GM23338 (cell line): ENCODE results near the gene PTPRJ. TPM values are rescaled to one million over a fixed set of nuclear protein-coding genes. Genes with fewer than 3 reads are reported as not detected.

Source experiments
- ATAC-seq: fragments of 200-7000 bp; cut with Tn5 transposase; 3 replicates; pipeline ENCODE4 v1.9.1; 2020
- DNase-seq: peaks from one replicate; pipeline ENCODE4 v3.0.0-alpha.2; 2015; ENCODE audit warnings: low spot score
- H2AFZ ChIP-seq: fragments of 200-600 bp; sonication (generic); 2 replicates; pipeline ENCODE4 v1.8.0; 2016; ENCODE audit warnings: antibody characterized with exemption, mild to moderate bottlenecking, moderate library complexity
- H3F3A ChIP-seq: fragments of 200-600 bp; sonication (generic); replicated peaks from 2 replicates; pipeline ENCODE4 v1.8.0; 2017; ENCODE audit warnings: antibody characterized with exemption, mixed run types, low read depth
- H3K27ac ChIP-seq: fragments of 200-600 bp; sonication (generic); 2 replicates; pipeline ENCODE4 v1.6.1; 2016; ENCODE audit warnings: low read depth
- H3K27me3 ChIP-seq: fragments of 200-600 bp; sonication (generic); 2 replicates; pipeline ENCODE4 v1.8.0; 2016; ENCODE audit warnings: mild to moderate bottlenecking, mixed run types, moderate library complexity; ENCODE audit not compliant: insufficient read depth
- H3K36me3 ChIP-seq: fragments of 200-600 bp; sonication (generic); 2 replicates; pipeline ENCODE4 v1.8.0; 2016; ENCODE audit warnings: mild to moderate bottlenecking; ENCODE audit not compliant: insufficient read depth
- H3K4me1 ChIP-seq: fragments of 200-600 bp; sonication (generic); 2 replicates; pipeline ENCODE4 v1.8.0; 2016; ENCODE audit warnings: mild to moderate bottlenecking, moderate library complexity; ENCODE audit not compliant: insufficient read depth
- H3K4me2 ChIP-seq: fragments of 200-600 bp; sonication (generic); 2 replicates; pipeline ENCODE4 v1.7.1; 2017; ENCODE audit warnings: mixed run types
- H3K4me3 ChIP-seq: fragments of 200-600 bp; sonication (generic); 2 replicates; pipeline ENCODE4 v1.6.1; 2016; ENCODE audit warnings: mixed run types
- H3K79me2 ChIP-seq: fragments of 200-600 bp; sonication (generic); replicated peaks from 2 replicates; pipeline ENCODE4 v1.8.0; 2017; ENCODE audit warnings: mild to moderate bottlenecking; ENCODE audit not compliant: insufficient read depth
- H3K9me2 ChIP-seq: fragments of 200-600 bp; sonication (generic); 2 replicates; pipeline ENCODE4 v1.8.0; 2017; ENCODE audit not compliant: insufficient read depth
- H4K20me1 ChIP-seq: fragments of 200-600 bp; sonication (generic); replicated peaks from 2 replicates; pipeline ENCODE4 v1.8.0; 2017; ENCODE audit warnings: mild to moderate bottlenecking; ENCODE audit not compliant: insufficient read depth
- H3K27ac Mint-ChIP-seq: 2 replicates; pipeline ENCODE4 v1.8.0; 2020; ENCODE audit warnings: inconsistent platforms, mild to moderate bottlenecking, moderate library complexity, mixed read lengths
- H3K27me3 Mint-ChIP-seq: 3 replicates; pipeline ENCODE4 v1.8.0; 2022; ENCODE audit warnings: low read depth, mild to moderate bottlenecking, moderate library complexity, mixed read lengths, inconsistent platforms; ENCODE audit not compliant: insufficient read depth, poor library complexity
- H3K36me3 Mint-ChIP-seq: 3 replicates; pipeline ENCODE4 v1.8.0; 2021; ENCODE audit warnings: low read depth, mild to moderate bottlenecking, inconsistent platforms, moderate library complexity, mixed read lengths
- H3K4me1 Mint-ChIP-seq: 3 replicates; pipeline ENCODE4 v1.8.0; 2020; ENCODE audit warnings: mild to moderate bottlenecking, inconsistent platforms, mixed read lengths
- H3K4me3 Mint-ChIP-seq: 3 replicates; pipeline ENCODE4 v1.8.0; 2021; ENCODE audit warnings: moderate library complexity, mild to moderate bottlenecking, inconsistent platforms, mixed read lengths
- H3K9me3 Mint-ChIP-seq: 3 replicates; pipeline ENCODE4 v1.8.0; 2020; ENCODE audit warnings: moderate library complexity, mild to moderate bottlenecking, inconsistent platforms, mixed read lengths
- CREB1 ChIP-seq: fragments of 250-450 bp; sonication (Bioruptor Pico); IDR thresholded peaks from 2 replicates; pipeline ENCODE4 v1.5.0; 2020; ENCODE audit warnings: low read depth, mild to moderate bottlenecking, moderate library complexity
- EZH2 ChIP-seq: fragments of 200-600 bp; sonication (generic); IDR thresholded peaks from one replicate; pipeline ENCODE4 v1.8.0; 2017; ENCODE audit warnings: antibody characterized with exemption, mild to moderate bottlenecking, low read depth; ENCODE audit not compliant: unreplicated experiment
- EZH2phosphoT487 ChIP-seq: fragments of 200-600 bp; sonication (generic); IDR thresholded peaks from one replicate; pipeline ENCODE4 v1.8.1; 2018; ENCODE audit warnings: antibody characterized with exemption; ENCODE audit not compliant: unreplicated experiment
- JUNB ChIP-seq: IDR thresholded peaks from one replicate; pipeline ENCODE4 v1.6.1; 2016; ENCODE audit warnings: antibody characterized with exemption; ENCODE audit not compliant: unreplicated experiment
- NANOG ChIP-seq: IDR thresholded peaks from 2 replicates; pipeline ENCODE4 v1.6.1; 2016; ENCODE audit warnings: antibody characterized with exemption, borderline replicate concordance
- POLR2AphosphoS5 ChIP-seq: IDR thresholded peaks from 2 replicates; pipeline ENCODE4 v1.6.1; 2016; ENCODE audit warnings: antibody characterized with exemption, low read depth
- REST ChIP-seq: IDR thresholded peaks from one replicate; pipeline ENCODE4 v1.6.1; 2018; ENCODE audit warnings: antibody characterized with exemption; ENCODE audit not compliant: unreplicated experiment
- STAT1 ChIP-seq: IDR thresholded peaks from one replicate; pipeline ENCODE4 v1.6.1; 2016; ENCODE audit warnings: antibody characterized with exemption; ENCODE audit not compliant: unreplicated experiment
- ZNF114 ChIP-seq: fragments of 250-450 bp; sonication (Bioruptor Pico); IDR thresholded peaks from 2 replicates; pipeline ENCODE4 v1.5.0; 2020; ENCODE audit warnings: mild to moderate bottlenecking, moderate library complexity
- ZNF331 ChIP-seq: fragments of 250-450 bp; sonication (Bioruptor Pico); IDR thresholded peaks from 2 replicates; pipeline ENCODE4 v1.5.0; 2020; ENCODE audit warnings: low read depth, mild to moderate bottlenecking, moderate library complexity
- ZNF462 ChIP-seq: fragments of 250-450 bp; sonication (Bioruptor Pico); IDR thresholded peaks from 2 replicates; pipeline ENCODE4 v1.5.0; 2020; ENCODE audit warnings: mild to moderate bottlenecking, moderate library complexity
- polyA plus RNA-seq: library from polyadenylated mRNA; unstranded; fragments of >200 nt; fragmentation: Nextera tagmentation; extraction: Ambion mirVana; gene quantifications from 2 replicates; pipeline ENCODE4 v1.2.1, GENCODE V29; 2016
- total RNA-seq: library from RNA; depleted of rRNA; stranded (reverse); fragments of >200 nt; shearing (Covaris generic); gene quantifications from 2 replicates; pipeline ENCODE4 v1.2.3, GENCODE V29; 2014
- TF ChIP-seq, protein P1 (sequence below): IDR thresholded peaks from 2 replicates; pipeline ENCODE4 v1.6.1; 2016; ENCODE audit warnings: antibody characterized with exemption
- TF ChIP-seq, protein P2 (sequence below), 2 experiments: fragments of 200-600 bp in 1 of 2; sonication (generic) in 1 of 2; conservative IDR thresholded peaks; 2 replicates each; pipeline versions ENCODE4 v1.5.1 to v1.6.1; 2016 to 2017; ENCODE audit warnings: antibody characterized with exemption in 2 of 2, low read depth in 2 of 2, mild to moderate bottlenecking in 2 of 2, moderate library complexity in 1 of 2

The PTPRJ gene
- total and polyA plus RNA-seq, 2 experiments from 2014 or later, result 4.2 to 16.0 TPM

DNA sequence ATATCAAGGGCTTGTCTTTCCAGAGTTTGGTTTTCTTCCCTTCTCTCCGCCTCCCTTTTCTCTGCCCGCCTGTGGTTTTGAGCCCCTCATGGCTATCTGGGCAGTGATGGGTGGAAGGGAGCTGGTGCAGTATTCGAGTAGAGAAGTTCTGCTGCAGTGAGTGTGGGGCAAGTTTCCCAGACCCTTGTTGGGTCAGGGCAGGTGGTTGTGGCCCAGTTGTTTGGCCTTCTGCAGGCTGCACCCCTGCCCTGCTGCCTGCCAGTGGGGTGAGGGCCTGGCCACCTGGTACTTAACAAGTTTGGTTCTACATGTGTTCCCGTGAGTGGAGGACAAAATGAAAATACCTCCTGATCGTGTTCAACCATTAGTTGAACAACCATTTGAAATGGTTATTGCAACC is 65.2 kb downstream of the PTPRJ start:
- no peak overlapping the region for H3K4me2 ChIP-seq
- Mint-ChIP-seq H3K27me3 (peaks cover 5% of the 10 kb centered on the region), H3K36me3 (no peaks in the 10 kb centered on the region), H3K4me3 (no peak overlapping the region), H3K9me3 (no peaks in the 10 kb centered on the region), H3K4me1 (peaks cover 39% of the 10 kb centered on the region), H3K27ac (no peak overlapping the region)
- H3F3A ChIP-seq, result no peaks in the 10 kb centered on the region
- H2AFZ ChIP-seq, result no peak overlapping the region
- no peak for TF ChIP-seq CREB1 (CRISPR knock-in tag)
- TF ChIP-seq ZNF462 (CRISPR knock-in tag), result no peak
- TF ChIP-seq, protein P1, sequence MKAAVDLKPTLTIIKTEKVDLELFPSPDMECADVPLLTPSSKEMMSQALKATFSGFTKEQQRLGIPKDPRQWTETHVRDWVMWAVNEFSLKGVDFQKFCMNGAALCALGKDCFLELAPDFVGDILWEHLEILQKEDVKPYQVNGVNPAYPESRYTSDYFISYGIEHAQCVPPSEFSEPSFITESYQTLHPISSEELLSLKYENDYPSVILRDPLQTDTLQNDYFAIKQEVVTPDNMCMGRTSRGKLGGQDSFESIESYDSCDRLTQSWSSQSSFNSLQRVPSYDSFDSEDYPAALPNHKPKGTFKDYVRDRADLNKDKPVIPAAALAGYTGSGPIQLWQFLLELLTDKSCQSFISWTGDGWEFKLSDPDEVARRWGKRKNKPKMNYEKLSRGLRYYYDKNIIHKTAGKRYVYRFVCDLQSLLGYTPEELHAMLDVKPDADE, result no peak
- TF ChIP-seq REST, result no peak
- no peak for TF ChIP-seq STAT1
- TF ChIP-seq ZNF114 (CRISPR knock-in tag), result no peak
- no peak for TF ChIP-seq EZH2phosphoT487
- no peak for TF ChIP-seq JUNB
- TF ChIP-seq NANOG, result no peak
- TF ChIP-seq POLR2AphosphoS5, result no peak
- TF ChIP-seq, protein P2, sequence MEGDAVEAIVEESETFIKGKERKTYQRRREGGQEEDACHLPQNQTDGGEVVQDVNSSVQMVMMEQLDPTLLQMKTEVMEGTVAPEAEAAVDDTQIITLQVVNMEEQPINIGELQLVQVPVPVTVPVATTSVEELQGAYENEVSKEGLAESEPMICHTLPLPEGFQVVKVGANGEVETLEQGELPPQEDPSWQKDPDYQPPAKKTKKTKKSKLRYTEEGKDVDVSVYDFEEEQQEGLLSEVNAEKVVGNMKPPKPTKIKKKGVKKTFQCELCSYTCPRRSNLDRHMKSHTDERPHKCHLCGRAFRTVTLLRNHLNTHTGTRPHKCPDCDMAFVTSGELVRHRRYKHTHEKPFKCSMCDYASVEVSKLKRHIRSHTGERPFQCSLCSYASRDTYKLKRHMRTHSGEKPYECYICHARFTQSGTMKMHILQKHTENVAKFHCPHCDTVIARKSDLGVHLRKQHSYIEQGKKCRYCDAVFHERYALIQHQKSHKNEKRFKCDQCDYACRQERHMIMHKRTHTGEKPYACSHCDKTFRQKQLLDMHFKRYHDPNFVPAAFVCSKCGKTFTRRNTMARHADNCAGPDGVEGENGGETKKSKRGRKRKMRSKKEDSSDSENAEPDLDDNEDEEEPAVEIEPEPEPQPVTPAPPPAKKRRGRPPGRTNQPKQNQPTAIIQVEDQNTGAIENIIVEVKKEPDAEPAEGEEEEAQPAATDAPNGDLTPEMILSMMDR (conservative IDR thresholded peaks at IDR 0.05; ENCODE audit: low read depth in 2 of 2), result no peak
- TF ChIP-seq EZH2, result no peak
- TF ChIP-seq ZNF331 (CRISPR knock-in tag), result no peak
- no peak overlapping the region for H3K4me3 ChIP-seq
- no peaks in the 10 kb centered on the region for H4K20me1 ChIP-seq
- peaks cover 6% of the 10 kb centered on the region for H3K4me1 ChIP-seq
- ATAC-seq (no peak), DNase-seq (no peak)
- H3K27ac ChIP-seq, result no peak overlapping the region
- no peaks in the 10 kb centered on the region for H3K27me3 ChIP-seq
- peaks cover 3% of the 10 kb centered on the region; the same call in 1 of the 2 replicates for H3K79me2 ChIP-seq
- no peaks in the 10 kb centered on the region for H3K36me3 ChIP-seq
- H3K9me2 ChIP-seq, result no peaks in the 10 kb centered on the region
